ENCODE measurements around the gene SMIM23. TPM values are rescaled to one million over a fixed set of nuclear protein-coding genes. Genes with fewer than 3 reads are reported as not detected.

Gene SMIM23
- total RNA-seq, 2 experiments from 2014 or later, result not detected

DNA sequence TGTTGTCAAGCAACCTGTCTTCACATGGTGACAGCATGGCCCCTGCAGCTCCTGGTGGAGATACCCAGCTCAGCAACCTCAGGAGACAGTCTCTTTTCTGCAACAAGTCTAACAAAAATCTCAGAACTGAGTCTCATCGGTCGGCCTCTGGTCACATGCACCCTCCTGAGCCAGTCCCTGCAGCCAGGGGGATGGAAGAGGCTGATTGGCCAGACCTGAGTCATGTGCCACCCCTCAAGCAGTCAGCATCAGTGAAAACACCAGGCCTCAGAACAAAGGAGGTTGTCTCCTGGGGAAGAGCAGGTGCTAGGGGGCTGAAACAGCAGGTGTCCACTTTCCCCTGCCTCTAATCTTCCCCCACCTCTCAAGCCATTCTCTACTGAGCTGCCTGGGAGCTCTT is 54.4 kb downstream of the SMIM23 start:
- intact Hi-C loops (cut with DNase I, micrococcal nuclease), result no loop called here
- DNase-seq, result no peak
- no peaks in the 10 kb centered on the region for H3K27me3 ChIP-seq (ENCODE audit: control insufficient read depth in 1 of 2, insufficient read depth in 2 of 2, low read length in 2 of 2)
- no peak overlapping the region for H3K4me3 ChIP-seq (ENCODE audit: low read length)
- no peak overlapping the region for H3K27ac ChIP-seq (ENCODE audit: low read depth in 1 of 2, low read length in 2 of 2)
- no peak overlapping the region for H3K4me3 Mint-ChIP-seq
- H3K9me3 Mint-ChIP-seq, result no peaks in the 10 kb centered on the region
- no peaks in the 10 kb centered on the region for H3K4me1 Mint-ChIP-seq (ENCODE audit: low read depth)
- no peaks in the 10 kb centered on the region for H3K36me3 ChIP-seq (ENCODE audit: insufficient read depth, low read length)
- no peak for ATAC-seq (ENCODE audit: poor library complexity)
- TF ChIP-seq, protein P1, sequence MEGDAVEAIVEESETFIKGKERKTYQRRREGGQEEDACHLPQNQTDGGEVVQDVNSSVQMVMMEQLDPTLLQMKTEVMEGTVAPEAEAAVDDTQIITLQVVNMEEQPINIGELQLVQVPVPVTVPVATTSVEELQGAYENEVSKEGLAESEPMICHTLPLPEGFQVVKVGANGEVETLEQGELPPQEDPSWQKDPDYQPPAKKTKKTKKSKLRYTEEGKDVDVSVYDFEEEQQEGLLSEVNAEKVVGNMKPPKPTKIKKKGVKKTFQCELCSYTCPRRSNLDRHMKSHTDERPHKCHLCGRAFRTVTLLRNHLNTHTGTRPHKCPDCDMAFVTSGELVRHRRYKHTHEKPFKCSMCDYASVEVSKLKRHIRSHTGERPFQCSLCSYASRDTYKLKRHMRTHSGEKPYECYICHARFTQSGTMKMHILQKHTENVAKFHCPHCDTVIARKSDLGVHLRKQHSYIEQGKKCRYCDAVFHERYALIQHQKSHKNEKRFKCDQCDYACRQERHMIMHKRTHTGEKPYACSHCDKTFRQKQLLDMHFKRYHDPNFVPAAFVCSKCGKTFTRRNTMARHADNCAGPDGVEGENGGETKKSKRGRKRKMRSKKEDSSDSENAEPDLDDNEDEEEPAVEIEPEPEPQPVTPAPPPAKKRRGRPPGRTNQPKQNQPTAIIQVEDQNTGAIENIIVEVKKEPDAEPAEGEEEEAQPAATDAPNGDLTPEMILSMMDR (IDR thresholded peaks at IDR 0.05), result no peak
- no peaks in the 10 kb centered on the region for H3K4me1 ChIP-seq (ENCODE audit: insufficient read depth, low read length)
- H3K27ac Mint-ChIP-seq, result no peak overlapping the region
- ChIA-PET POLR2A (no interaction called here), CTCF (no interaction called here)
- no peaks in the 10 kb centered on the region for H3K27me3 Mint-ChIP-seq
- no peaks in the 10 kb centered on the region for H3K36me3 Mint-ChIP-seq (ENCODE audit: low read depth)
- H3K9me3 ChIP-seq (ENCODE audit: control insufficient read depth in 1 of 2, insufficient read depth in 1 of 2, low read length in 2 of 2), result no peaks in the 10 kb centered on the region

Other genes with a start within 250 kb of the SMIM23 start
- gene FBXW11, start 220.8 kb downstream of the SMIM23 start, total RNA-seq, result 10 to 100 TPM; 20.9 to 24.0 TPM